GM12892 (cell line): ENCODE measurements around the gene IVNS1ABP.

Experiments used
- POLR2A ChIP-seq: IDR thresholded peaks from 2 replicates; pipeline ENCODE4 v1.6.1; 2011; ENCODE audit warnings: low read depth, low read length, control low read depth
- POLR2AphosphoS5 ChIP-seq: IDR thresholded peaks from 2 replicates; pipeline ENCODE4 v1.6.1; 2011; ENCODE audit warnings: low read depth, low read length, control low read depth
- TAF1 ChIP-seq: IDR thresholded peaks from 2 replicates; pipeline ENCODE4 v1.6.1; 2011; ENCODE audit warnings: low read depth, mild to moderate bottlenecking, control low read depth, low read length, borderline replicate concordance

DNA sequence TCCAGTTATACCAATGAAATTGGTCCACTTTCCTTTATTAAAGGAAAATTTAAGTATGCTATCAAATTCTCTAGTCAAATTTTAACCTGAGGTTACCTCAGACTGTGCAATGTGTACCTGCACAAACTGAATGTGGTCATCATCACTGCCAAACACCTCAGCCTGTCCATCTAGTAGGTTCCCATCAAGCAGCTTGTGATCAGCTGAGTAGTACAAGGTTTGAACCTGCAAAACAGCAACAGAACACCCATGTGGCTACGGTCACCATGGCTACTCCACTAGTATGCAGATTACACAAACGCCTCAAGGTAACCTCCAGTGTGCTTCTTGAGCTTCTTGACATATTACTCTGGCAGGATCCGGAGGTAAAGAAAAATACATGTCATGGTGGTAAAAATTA, 11.6 kb downstream of the IVNS1ABP start:
- TF ChIP-seq TAF1, result no peak
- no peak; the same call in 1 of the 2 replicates for TF ChIP-seq POLR2AphosphoS5
- no peak for TF ChIP-seq POLR2A
